Panc1 (cell line): ENCODE results near the gene RRBP1.

ENCODE experiments used
- CTCF ChIP-seq: fragments of 450-650 bp; IDR thresholded peaks from 2 replicates; pipeline ENCODE4 v1.5.1; 2017; ENCODE audit warnings: mild to moderate bottlenecking
- POLR2AphosphoS5 ChIP-seq: IDR thresholded peaks from 2 replicates; pipeline ENCODE4 v1.6.1; 2012; ENCODE audit warnings: mild to moderate bottlenecking, low read depth, low read length, moderate library complexity
- REST ChIP-seq, 2 experiments: IDR thresholded peaks; 2 replicates each; pipeline ENCODE4 v1.6.1; 2011 to 2012; ENCODE audit warnings: low read depth in 2 of 2, control low read depth in 1 of 2, low read length in 1 of 2, mild to moderate bottlenecking in 1 of 2, moderate library complexity in 1 of 2; ENCODE audit not compliant: insufficient read depth in 1 of 2

- no peak for TF ChIP-seq POLR2AphosphoS5
- no peak for TF ChIP-seq CTCF
- TF ChIP-seq REST (IDR thresholded peaks at IDR 0.05; ENCODE audit: insufficient read depth in 1 of 2, low read depth in 2 of 2, low read length in 1 of 2), result no peak
These were observed 19.8 kb upstream of the RRBP1 start for GRCh38 chr20:17701826-17702225.
